ENCODE data around the gene LMF1.

Gene LMF1

DNA sequence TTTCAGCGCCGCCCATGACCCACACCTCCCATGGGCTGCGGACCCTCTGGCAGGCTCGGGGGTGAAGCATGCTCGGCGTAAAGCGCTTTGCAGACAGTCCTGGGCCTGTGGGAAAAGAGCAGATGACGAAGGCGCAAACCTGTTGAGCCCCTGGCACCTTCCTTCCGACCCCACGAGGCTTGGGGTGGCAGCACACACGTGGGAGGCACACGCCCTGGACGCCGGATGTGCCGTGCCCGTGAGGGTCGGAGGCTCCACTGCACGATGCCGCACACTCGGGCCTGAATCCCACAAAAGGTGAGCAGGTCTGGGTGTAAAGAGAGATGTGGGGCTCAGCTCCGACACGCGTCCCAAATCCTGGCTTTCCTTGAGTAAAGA, 71.1 kb downstream of the LMF1 start:
- Mint-ChIP-seq H3K4me3 (no peak overlapping the region), H3K4me1 (no peaks in the 10 kb centered on the region), H3K9me3 (no peaks in the 10 kb centered on the region), H3K36me3 (peaks cover 5% of the 10 kb centered on the region), H3K27ac (no peak overlapping the region), H3K27me3 (no peaks in the 10 kb centered on the region)
- ATAC-seq (ENCODE audit: low read depth), result no peak
- DNase-seq (ENCODE audit: low spot score in 2 of 2), result no peak

DNA sequence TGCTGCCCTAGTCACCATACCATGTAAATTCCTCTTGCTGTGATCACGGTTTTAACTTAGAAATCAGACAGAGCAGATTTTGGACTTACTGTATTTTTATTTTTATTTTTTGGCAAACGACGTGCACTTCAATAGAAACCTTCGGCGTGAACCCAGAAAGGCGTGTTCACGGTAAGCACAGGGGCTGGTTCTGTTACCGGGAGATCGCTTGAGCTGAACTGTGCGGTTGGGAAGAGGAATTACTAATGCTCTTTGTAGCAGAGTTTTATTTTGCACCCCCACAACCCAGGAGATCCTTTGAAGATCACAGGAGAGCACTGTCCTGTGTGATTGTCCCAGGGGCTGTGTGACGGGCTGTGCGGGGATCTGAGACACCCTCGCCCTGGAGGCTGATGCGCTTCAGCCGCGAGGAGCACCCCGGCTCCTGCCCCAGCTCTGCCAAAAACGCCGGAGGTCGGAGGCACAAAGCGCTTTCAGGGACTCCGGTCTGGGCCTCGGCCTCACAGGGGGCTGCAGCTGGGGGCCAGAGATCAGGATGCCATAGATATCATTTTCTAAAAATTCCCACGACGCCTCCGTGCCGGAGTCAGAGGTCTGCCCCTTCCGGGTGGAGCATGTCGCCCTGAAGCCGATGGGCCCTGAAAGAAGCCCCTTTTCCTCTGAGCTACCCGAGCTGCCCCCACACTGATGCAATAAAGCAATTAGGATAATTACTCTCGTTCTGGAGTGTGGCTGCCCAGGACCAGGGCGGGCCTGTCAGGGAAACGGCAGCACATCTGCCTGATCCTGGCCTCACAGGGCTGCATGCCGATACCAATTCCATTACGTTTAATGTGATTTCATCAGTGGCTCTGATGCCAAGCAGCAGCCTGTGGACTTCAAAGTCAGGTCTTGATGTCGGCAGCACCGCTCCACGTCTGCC, 71.8 kb downstream of the LMF1 start:
- no peak overlapping the region for H3K4me3 Mint-ChIP-seq
- H3K27me3 Mint-ChIP-seq, result no peaks in the 10 kb centered on the region
- DNase-seq (ENCODE audit: low spot score in 2 of 2) (no peak), ATAC-seq (ENCODE audit: low read depth) (no peak)
- H3K9me3 Mint-ChIP-seq, result no peaks in the 10 kb centered on the region
- no peaks in the 10 kb centered on the region for H3K4me1 Mint-ChIP-seq
- peaks cover 8% of the 10 kb centered on the region for H3K36me3 Mint-ChIP-seq
- H3K27ac Mint-ChIP-seq, result no peak overlapping the region

DNA sequence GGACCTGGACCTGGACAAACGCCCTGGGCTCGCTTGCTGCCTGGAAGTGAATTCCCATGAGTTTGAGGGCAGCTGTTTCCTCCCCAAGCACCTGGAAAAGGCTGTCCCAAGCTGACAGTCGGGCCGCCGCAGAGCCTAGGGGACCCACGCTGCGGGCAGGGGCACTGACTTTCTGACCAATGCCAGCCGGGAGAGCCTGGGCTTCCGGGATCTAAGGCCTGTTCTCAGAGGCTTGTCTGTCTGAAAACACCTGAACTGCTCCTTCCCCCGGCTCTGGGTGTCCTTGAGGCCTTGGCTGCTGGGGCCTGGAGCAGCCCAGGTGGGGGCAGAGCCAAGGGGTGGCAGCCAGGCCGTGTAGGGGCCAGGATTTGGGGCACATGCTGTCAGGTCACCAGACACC, 72.6 kb downstream of the LMF1 start:
- no peak overlapping the region for H3K4me3 Mint-ChIP-seq
- H3K9me3 Mint-ChIP-seq, result no peaks in the 10 kb centered on the region
- no peaks in the 10 kb centered on the region for H3K4me1 Mint-ChIP-seq
- H3K27ac Mint-ChIP-seq, result no peak overlapping the region
- H3K36me3 Mint-ChIP-seq, result peaks cover 8% of the 10 kb centered on the region
- ATAC-seq (ENCODE audit: low read depth), result no peak
- DNase-seq (ENCODE audit: low spot score in 2 of 2), result no peak
- H3K27me3 Mint-ChIP-seq, result no peaks in the 10 kb centered on the region

DNA sequence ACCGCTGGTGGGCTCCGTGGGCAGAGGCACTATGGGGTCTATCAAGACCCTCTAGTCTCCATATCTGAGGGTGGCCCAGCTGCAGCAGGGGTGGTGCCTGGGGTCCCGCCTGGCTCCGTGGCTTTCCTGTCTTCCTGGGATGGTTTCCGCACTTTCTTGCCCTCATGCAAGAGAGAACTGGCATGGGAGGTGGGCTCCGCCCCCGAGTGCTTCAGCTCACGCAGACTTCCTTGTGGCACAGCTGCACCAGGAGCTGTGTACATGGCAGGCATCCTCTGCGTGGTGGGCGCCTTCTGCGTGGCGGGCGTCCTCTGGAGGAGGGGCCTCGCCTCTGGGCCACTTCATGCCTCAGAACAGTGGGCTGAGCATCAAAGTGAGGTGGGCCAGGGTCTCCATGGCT, 73.1 kb downstream of the LMF1 start:
- ATAC-seq (ENCODE audit: low read depth), result no peak
- DNase-seq (ENCODE audit: low spot score in 2 of 2), result no peak
- Mint-ChIP-seq H3K9me3 (no peaks in the 10 kb centered on the region), H3K27me3 (no peaks in the 10 kb centered on the region), H3K36me3 (peaks cover 8% of the 10 kb centered on the region), H3K4me3 (no peak overlapping the region), H3K27ac (no peak overlapping the region), H3K4me1 (no peaks in the 10 kb centered on the region)

DNA sequence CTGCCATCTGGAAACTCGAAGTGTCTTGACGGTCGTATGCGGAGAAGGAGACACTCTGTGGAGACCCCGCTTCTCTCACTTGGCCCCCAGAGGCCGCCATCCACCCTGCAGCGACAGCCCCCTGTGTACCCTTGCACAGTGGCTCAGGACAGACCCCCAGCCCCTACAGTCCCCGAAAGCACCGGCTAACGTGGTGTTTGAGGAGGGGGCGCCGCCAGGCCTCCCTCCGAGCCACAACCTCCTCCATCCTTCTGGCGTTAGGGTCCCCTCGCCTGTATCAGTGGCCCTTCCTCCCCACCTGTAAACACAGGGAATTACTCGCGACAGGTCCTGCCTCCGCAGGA, 73.6 kb downstream of the LMF1 start:
- H3K27me3 Mint-ChIP-seq, result no peaks in the 10 kb centered on the region
- no peaks in the 10 kb centered on the region for H3K9me3 Mint-ChIP-seq
- no peak overlapping the region for H3K27ac Mint-ChIP-seq
- no peaks in the 10 kb centered on the region for H3K4me1 Mint-ChIP-seq
- ATAC-seq (ENCODE audit: low read depth) (no peak), DNase-seq (ENCODE audit: low spot score in 2 of 2) (no peak)
- H3K4me3 Mint-ChIP-seq, result no peak overlapping the region
- H3K36me3 Mint-ChIP-seq, result peaks cover 8% of the 10 kb centered on the region

DNA sequence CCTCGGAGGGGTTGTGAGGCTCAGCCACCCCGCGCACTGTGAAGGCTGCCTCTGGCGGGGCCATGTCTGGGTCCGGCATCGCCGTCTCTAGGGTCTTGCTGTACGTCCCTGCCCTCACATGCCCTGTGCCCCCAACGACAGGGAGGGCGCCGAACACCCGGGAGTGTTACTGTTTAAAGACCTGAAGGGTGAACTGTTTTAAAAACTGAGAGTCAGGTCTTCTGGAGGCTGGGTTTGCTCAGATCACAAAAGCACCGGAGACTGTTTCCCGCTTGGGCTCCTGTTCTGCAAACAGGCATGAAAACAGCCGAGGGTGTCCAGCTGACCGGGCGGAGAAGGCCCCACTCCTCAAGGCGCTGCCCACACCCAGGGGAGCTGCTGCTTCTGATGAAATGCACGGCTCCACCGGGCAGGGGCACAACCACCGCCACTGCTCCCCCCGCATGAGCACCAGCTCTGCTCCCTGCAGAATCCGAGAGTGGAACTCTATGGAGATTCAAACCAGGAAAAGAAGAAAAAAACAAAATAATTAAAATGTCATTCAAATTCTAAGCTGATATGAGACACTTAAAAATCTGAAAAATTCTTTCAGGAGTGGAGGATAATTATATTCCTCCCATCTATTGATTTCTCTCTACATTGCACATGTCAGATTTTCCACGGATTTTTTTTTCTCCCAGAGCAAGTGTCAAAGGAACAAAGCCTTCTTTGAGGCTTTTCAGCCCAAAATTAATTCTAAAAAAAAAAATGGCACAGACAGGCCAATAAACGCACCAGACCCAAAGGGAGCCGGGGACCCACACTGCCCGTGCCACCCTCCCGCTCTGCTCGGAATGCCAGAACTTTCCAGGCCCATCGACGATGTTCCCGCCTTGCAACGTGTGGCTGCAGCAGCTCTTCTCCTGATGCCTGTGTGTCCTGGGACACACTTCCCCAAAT, 74.3 kb downstream of the LMF1 start:
- Mint-ChIP-seq H3K4me1 (no peaks in the 10 kb centered on the region), H3K27me3 (no peaks in the 10 kb centered on the region), H3K36me3 (peaks cover 10% of the 10 kb centered on the region), H3K27ac (no peak overlapping the region), H3K4me3 (no peak overlapping the region), H3K9me3 (no peaks in the 10 kb centered on the region)
- ATAC-seq (ENCODE audit: low read depth), result no peak
- DNase-seq (ENCODE audit: low spot score in 2 of 2), result no peak

DNA sequence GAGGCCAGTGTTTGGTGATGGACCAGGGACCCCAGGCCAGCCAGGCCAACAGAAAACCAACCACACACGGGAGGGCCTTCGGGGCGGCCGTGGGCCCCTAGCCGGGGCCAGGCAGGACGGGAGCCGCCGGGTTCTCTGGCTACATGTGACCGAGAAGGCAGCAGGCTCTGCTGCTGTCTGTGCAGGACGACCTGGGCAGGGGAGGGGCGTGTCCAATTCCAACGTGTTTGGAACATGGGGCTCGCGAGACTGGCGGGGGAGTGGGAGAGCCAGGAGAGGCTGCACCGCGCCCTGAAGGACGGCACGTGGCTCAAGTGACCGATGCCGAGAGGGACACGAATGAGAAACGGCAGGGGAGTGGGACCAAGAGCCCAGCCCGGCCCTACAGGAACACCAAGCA, 75.4 kb downstream of the LMF1 start:
- H3K36me3 Mint-ChIP-seq, result peaks cover 9% of the 10 kb centered on the region
- H3K9me3 Mint-ChIP-seq, result no peaks in the 10 kb centered on the region
- DNase-seq (ENCODE audit: low spot score in 2 of 2), result no peak
- no peak for ATAC-seq (ENCODE audit: low read depth)
- no peaks in the 10 kb centered on the region for H3K27me3 Mint-ChIP-seq
- no peak overlapping the region for H3K27ac Mint-ChIP-seq
- no peak overlapping the region for H3K4me3 Mint-ChIP-seq
- no peaks in the 10 kb centered on the region for H3K4me1 Mint-ChIP-seq

DNA sequence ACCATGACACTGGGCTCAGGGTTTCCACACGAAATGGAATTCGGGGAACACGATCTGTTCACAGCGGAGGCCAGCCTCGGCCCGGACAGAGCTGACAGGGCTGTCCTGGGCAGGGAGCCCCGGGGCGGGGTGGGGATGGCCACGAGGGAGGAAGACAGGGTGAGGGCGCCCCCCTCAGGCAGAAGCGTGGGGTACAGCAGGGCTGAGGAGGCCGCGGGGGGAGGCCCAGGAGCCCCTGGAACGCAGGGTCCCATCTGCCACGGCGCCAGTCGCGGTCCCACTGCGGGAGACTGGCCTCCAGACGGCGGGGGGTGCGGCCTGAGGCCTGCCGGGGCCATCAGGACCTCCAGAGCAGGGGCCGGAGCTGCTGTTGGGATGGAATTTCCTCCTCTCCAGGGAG, 75.9 kb downstream of the LMF1 start:
- Mint-ChIP-seq H3K27ac (no peak overlapping the region), H3K27me3 (no peaks in the 10 kb centered on the region), H3K9me3 (no peaks in the 10 kb centered on the region), H3K36me3 (peaks cover 5% of the 10 kb centered on the region), H3K4me1 (no peaks in the 10 kb centered on the region), H3K4me3 (no peak overlapping the region)
- no peak for ATAC-seq (ENCODE audit: low read depth)
- no peak for DNase-seq (ENCODE audit: low spot score in 2 of 2)

DNA sequence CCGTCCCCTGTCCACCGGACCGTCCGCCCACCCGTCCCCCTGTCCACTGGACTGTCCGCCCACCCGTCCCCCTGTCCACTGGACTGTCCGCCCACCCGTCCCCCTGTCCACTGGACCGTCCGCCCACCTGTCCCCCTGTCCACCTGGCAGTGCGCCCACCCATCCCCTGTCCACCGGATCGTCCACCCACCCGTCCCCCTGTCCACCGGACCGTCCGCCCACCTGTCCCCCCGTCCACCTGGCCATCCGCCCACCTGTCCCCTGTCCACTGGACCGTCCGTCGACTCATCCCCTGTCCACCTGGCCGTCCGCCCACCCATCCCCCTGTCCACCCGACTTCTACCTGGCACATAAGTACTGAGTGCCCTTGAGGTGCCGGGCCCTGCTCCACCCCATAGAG, 76.6 kb downstream of the LMF1 start:
- ATAC-seq (ENCODE audit: low read depth), result no peak
- no peak for DNase-seq (ENCODE audit: low spot score in 2 of 2)
- no peaks in the 10 kb centered on the region for H3K4me1 Mint-ChIP-seq
- H3K4me3 Mint-ChIP-seq, result no peak overlapping the region
- no peaks in the 10 kb centered on the region for H3K27me3 Mint-ChIP-seq
- peaks cover 6% of the 10 kb centered on the region for H3K36me3 Mint-ChIP-seq
- no peaks in the 10 kb centered on the region for H3K9me3 Mint-ChIP-seq
- no peak overlapping the region for H3K27ac Mint-ChIP-seq

DNA sequence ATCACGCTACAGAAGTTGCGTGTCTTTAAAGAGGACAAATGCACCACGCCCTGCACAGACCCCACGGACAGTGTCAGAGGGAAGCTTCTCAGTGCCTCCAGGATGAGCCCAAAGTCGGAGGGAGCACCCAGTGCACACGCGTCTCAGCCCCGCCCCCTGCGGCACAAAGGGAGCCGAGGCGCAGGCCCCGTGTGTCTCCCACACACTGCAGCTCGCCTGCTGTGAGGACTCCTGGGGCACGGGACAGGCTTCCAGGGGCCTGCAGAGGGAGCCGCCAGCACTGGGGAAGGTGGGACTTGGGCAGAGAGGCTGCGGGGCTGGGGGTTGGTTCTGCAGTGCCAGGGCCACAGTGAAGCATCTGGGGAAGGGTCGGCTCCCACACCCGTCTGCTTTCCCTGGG, 77.4 kb downstream of the LMF1 start:
- no peaks in the 10 kb centered on the region for H3K9me3 Mint-ChIP-seq
- DNase-seq (ENCODE audit: low spot score in 2 of 2) (no peak), ATAC-seq (ENCODE audit: low read depth) (no peak)
- no peak overlapping the region for H3K27ac Mint-ChIP-seq
- H3K27me3 Mint-ChIP-seq, result no peaks in the 10 kb centered on the region
- no peak overlapping the region for H3K4me3 Mint-ChIP-seq
- H3K36me3 Mint-ChIP-seq, result peaks cover 8% of the 10 kb centered on the region
- H3K4me1 Mint-ChIP-seq, result no peaks in the 10 kb centered on the region

DNA sequence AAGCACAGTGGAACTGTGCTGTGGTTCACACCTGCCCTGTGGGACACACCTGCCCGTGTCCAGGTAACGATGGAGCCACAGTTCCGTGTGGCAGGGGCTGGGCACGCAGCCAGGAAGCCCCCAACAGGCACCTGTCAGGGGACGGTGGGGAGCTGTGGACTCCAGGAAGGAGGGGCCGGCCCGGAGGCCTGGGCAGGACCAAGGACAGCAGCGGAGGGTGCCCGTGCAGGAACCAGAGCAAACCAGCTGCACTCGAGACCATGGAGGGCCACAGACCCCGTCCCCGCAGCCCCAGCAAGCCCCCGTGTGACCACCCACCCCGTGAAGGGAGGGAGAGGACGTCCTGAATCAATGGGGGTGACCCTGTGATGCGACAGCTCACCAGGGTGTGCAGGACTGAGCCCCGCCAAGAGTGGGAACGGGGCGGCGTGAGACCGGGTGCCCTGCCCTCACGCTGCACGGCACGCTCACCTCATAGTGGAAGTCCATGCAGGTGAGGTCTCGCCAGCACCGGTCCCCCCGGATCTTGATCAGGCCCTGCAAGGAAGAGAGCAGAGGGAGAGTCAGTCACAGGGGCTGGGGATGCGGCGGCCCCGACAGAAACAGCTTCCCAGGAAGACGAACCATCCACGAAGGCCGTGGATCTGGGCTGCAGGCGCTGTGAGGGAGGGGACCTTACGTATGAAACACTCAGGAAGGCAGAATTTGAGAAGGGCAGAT, 78.1 kb downstream of the LMF1 start:
- no peaks in the 10 kb centered on the region for H3K27me3 Mint-ChIP-seq
- peaks cover 9% of the 10 kb centered on the region for H3K36me3 Mint-ChIP-seq
- ATAC-seq (ENCODE audit: low read depth) (no peak), DNase-seq (ENCODE audit: low spot score in 2 of 2) (no peak)
- no peak overlapping the region for H3K4me3 Mint-ChIP-seq
- H3K9me3 Mint-ChIP-seq, result no peaks in the 10 kb centered on the region
- H3K27ac Mint-ChIP-seq, result no peak overlapping the region
- no peaks in the 10 kb centered on the region for H3K4me1 Mint-ChIP-seq

DNA sequence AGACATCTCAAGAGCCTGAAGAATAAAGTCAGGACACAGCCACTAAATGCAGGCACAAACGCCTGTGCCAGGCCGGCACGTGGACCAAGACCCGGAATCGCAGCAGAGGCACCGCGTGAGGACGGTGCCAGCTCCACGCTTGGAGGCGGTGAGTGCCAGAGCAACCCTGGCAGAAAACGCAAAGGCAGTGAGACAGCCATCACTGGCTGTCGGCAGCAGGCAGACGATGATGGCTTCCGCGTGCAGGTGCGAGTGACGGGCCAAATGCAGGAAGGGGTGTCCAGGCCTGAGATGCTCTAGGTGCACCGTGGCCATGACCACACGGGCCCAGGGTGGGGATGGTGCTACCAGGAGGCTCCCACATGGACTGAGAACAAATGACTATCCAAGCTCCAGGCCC, 78.8 kb downstream of the LMF1 start:
- ATAC-seq (ENCODE audit: low read depth), result no peak
- H3K27me3 Mint-ChIP-seq, result no peaks in the 10 kb centered on the region

DNA sequence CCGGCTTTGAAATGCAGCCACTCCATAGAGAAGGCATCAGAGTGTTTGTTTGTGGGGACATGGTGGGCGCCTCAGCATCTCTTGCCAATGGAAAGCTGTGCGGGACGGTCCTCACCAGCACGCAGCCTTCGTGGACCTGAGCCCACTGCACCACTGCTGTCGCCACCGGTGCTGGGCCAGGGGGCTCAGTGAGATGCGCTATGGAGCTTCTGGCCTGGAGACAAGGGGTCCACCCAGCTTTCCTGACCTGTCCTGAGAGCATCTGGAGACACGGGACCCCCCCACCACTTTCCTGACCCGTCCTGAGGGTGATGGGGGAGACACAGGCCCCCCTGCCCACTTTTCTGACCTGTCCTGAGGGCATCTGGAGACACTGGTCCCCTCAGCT, 79.4 kb downstream of the LMF1 start:
- Mint-ChIP-seq H3K36me3 (peaks cover 9% of the 10 kb centered on the region), H3K9me3 (no peaks in the 10 kb centered on the region), H3K4me1 (no peaks in the 10 kb centered on the region), H3K4me3 (no peak overlapping the region), H3K27me3 (no peaks in the 10 kb centered on the region), H3K27ac (no peak overlapping the region)
- ATAC-seq (ENCODE audit: low read depth) (no peak), DNase-seq (ENCODE audit: low spot score in 2 of 2) (no peak)

More for the DNA sequence above, 78.8 kb downstream of the LMF1 start:
- H3K4me3 Mint-ChIP-seq, result no peak overlapping the region
- H3K9me3 Mint-ChIP-seq, result no peaks in the 10 kb centered on the region
- H3K36me3 Mint-ChIP-seq, result peaks cover 9% of the 10 kb centered on the region
- H3K27ac Mint-ChIP-seq, result no peak overlapping the region
- DNase-seq (ENCODE audit: low spot score in 2 of 2), result no peak
- no peaks in the 10 kb centered on the region for H3K4me1 Mint-ChIP-seq

DNA sequence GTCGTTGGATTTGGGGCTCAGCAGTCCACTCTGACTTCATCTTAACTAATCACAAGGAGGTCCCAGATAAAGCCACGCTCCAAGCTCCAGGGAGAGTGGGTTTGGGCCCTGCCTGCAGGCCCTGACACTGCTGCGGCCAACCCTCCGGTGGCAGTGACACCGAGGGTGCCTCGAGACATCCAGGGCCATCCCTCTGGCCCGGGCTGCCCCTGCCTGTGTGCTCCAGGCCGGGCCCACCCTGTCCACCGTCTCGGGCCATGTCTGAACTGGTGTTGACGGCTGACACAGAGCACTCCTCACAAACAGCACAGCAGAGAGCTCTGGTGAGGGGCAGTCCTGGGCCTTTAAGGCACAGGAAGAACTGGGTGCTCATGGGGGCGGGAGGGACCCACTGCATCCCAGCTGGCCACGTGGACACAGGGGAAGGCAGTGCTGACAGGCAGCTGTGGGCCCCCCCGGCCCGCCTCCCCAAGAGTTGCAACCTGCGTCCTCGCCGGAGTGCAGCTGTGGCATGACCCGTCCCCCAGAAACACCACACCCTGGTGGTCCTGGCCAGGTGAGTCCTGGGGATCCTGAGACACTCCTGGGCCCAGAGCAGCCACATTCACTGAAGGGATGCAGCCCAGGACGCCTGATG, 80.0 kb downstream of the LMF1 start:
- Mint-ChIP-seq H3K27ac (no peak overlapping the region), H3K9me3 (no peaks in the 10 kb centered on the region), H3K4me1 (no peaks in the 10 kb centered on the region), H3K4me3 (no peak overlapping the region), H3K27me3 (no peaks in the 10 kb centered on the region), H3K36me3 (peaks cover 9% of the 10 kb centered on the region)
- ATAC-seq (ENCODE audit: low read depth), result no peak
- no peak for DNase-seq (ENCODE audit: low spot score in 2 of 2)
